GM12878 (cell line): ENCODE data around the gene CDC34. TPM values are rescaled to one million over a fixed set of nuclear protein-coding genes. Genes with fewer than 3 reads are reported as not detected.
A peak's percentile ranks its signal among the peaks of the same experiment; 100 is the strongest.

Experiments
- BACH1 ChIP-seq: fragments of 450-650 bp; IDR thresholded peaks from 2 replicates; pipeline ENCODE4 v1.6.1; 2017; ENCODE audit warnings: mild to moderate bottlenecking, borderline replicate concordance
- BCL11A ChIP-seq: IDR thresholded peaks from 2 replicates; pipeline ENCODE4 v1.6.1; 2011; ENCODE audit warnings: low read depth, low read length
- BMI1 ChIP-seq: fragments of 450-650 bp; IDR thresholded peaks from 2 replicates; pipeline ENCODE4 v1.6.1; 2016; ENCODE audit warnings: mild to moderate bottlenecking, moderate library complexity, borderline replicate concordance
- CHD2 ChIP-seq: IDR thresholded peaks from 2 replicates; pipeline ENCODE4 v1.6.1; 2011; ENCODE audit warnings: low read depth, low read length, improper control_type of control experiment, borderline replicate concordance
- CREM ChIP-seq: IDR thresholded peaks from 2 replicates; pipeline ENCODE4 v1.6.1; 2014; ENCODE audit warnings: antibody characterized with exemption, low read depth
- HCFC1 ChIP-seq: fragments of 150-350 bp; IDR thresholded peaks from 2 replicates; pipeline ENCODE4 v1.6.1; 2014; ENCODE audit warnings: low read length
- HDGF ChIP-seq: fragments of 450-650 bp; IDR thresholded peaks from 2 replicates; pipeline ENCODE4 v1.6.1; 2016; ENCODE audit warnings: antibody characterized with exemption
- IKZF2 ChIP-seq, 2 experiments: fragments of 450-650 bp; IDR thresholded peaks; 2 replicates each; pipeline ENCODE4 v1.6.1; 2017; ENCODE audit warnings: mild to moderate bottlenecking in 2 of 2, moderate library complexity in 2 of 2
- KDM1A ChIP-seq: fragments of 200-600 bp; sonication (generic); IDR thresholded peaks from 2 replicates; pipeline ENCODE4 v1.6.1; 2016; ENCODE audit warnings: borderline replicate concordance
- MEF2B ChIP-seq: fragments of 450-650 bp; IDR thresholded peaks from 2 replicates; pipeline ENCODE4 v1.6.1; 2018; ENCODE audit warnings: mild to moderate bottlenecking, moderate library complexity; ENCODE audit not compliant: partially characterized antibody, poor library complexity, severe bottlenecking
- NFYB ChIP-seq: IDR thresholded peaks from 2 replicates; pipeline ENCODE4 v1.6.1; 2011; ENCODE audit warnings: low read depth, mild to moderate bottlenecking, low read length, improper control_type of control experiment, moderate library complexity; ENCODE audit not compliant: insufficient read depth
- NR2C1 ChIP-seq: fragments of 450-650 bp; IDR thresholded peaks from 2 replicates; pipeline ENCODE4 v1.6.1; 2017; ENCODE audit warnings: antibody characterized with exemption, mild to moderate bottlenecking, moderate library complexity
- NR2F1 ChIP-seq: fragments of 450-650 bp; conservative IDR thresholded peaks from 2 replicates; pipeline ENCODE4 v1.6.1; 2017; ENCODE audit warnings: mild to moderate bottlenecking
- POLR2A ChIP-seq: IDR thresholded peaks from 2 replicates; pipeline ENCODE4 v1.6.1; 2011; ENCODE audit warnings: low read depth, mild to moderate bottlenecking, low read length
- POU2F2 ChIP-seq: IDR thresholded peaks from 3 replicates; pipeline ENCODE4 v1.6.1; 2011; ENCODE audit warnings: low read depth, mild to moderate bottlenecking, low read length, borderline replicate concordance
- SIX5 ChIP-seq: IDR thresholded peaks from 2 replicates; pipeline ENCODE4 v1.6.1; 2011; ENCODE audit warnings: mild to moderate bottlenecking, low read depth, low read length, moderate library complexity; ENCODE audit not compliant: severe bottlenecking
- SKIL ChIP-seq: fragments of 450-650 bp; IDR thresholded peaks from 2 replicates; pipeline ENCODE4 v1.6.1; 2017; ENCODE audit warnings: mild to moderate bottlenecking, low read depth, inconsistent platforms; ENCODE audit not compliant: poor library complexity, severe bottlenecking
- SUPT20H ChIP-seq: IDR thresholded peaks from 2 replicates; pipeline ENCODE4 v1.6.1; 2011; ENCODE audit warnings: low read depth, mild to moderate bottlenecking, low read length, moderate library complexity, borderline replicate concordance; ENCODE audit not compliant: control insufficient read depth
- TAF1 ChIP-seq: IDR thresholded peaks from 2 replicates; pipeline ENCODE4 v1.6.1; 2011; ENCODE audit warnings: mild to moderate bottlenecking, low read depth, low read length, borderline replicate concordance
- ZNF207 ChIP-seq: fragments of 450-650 bp; IDR thresholded peaks from 2 replicates; pipeline ENCODE4 v1.6.1; 2014; ENCODE audit warnings: antibody characterized with exemption, mild to moderate bottlenecking, borderline replicate concordance
- ZNF217 ChIP-seq: fragments of 450-650 bp; IDR thresholded peaks from 2 replicates; pipeline ENCODE4 v1.6.1; 2017; ENCODE audit warnings: antibody characterized with exemption, mild to moderate bottlenecking
- ZSCAN29 ChIP-seq: fragments of 450-650 bp; IDR thresholded peaks from 2 replicates; pipeline ENCODE4 v1.6.1; 2017; ENCODE audit warnings: mild to moderate bottlenecking, moderate library complexity
- polyA plus RNA-seq, 11 experiments: library from polyadenylated mRNA; depleted of rRNA in 4 of 11; unstranded in 6 of 11; stranded (reverse) in 5 of 11; fragments of >200 nt; fragmentation: Nextera tagmentation in 4 of 11; fragmentation: Illumina TruSeq in 1 of 11; extraction: Ambion mirVana in 4 of 11; extraction: Trizol in 1 of 11; gene quantifications; 1 replicate in 1 of 11; 2 replicates in 10 of 11; pipeline versions ENCODE4 v1.2.1 to v1.2.3, GENCODE V29; 2011 to 2016; ENCODE audit warnings: inconsistent platforms in 2 of 11, missing spikeins in 2 of 11, low read depth in 1 of 11
- total RNA-seq, 4 experiments: library from RNA; depleted of rRNA in 3 of 4; stranded (reverse); fragments of >200 nt in 3 of 4; fragmentation: Illumina TruSeq in 1 of 4; extraction: Trizol in 1 of 4; gene quantifications; 2 replicates each; pipeline versions ENCODE4 v1.2.1 to v1.2.3, GENCODE V29; 2013 to 2021
- TF ChIP-seq, protein P1 (sequence below): fragments of 450-650 bp; IDR thresholded peaks from 2 replicates; pipeline ENCODE4 v1.6.1; 2017; ENCODE audit warnings: mild to moderate bottlenecking, moderate library complexity
- TF ChIP-seq, protein P2 (sequence below): IDR thresholded peaks from 2 replicates; pipeline ENCODE4 v1.6.1; 2011; ENCODE audit warnings: borderline replicate concordance, low read depth, mild to moderate bottlenecking, moderate library complexity, low read length; ENCODE audit not compliant: insufficient read depth, poor library complexity, severe bottlenecking

Gene CDC34
- total and polyA plus RNA-seq, 10 of the 15 experiments (the other 5 are each of a cell fraction or from before 2014, with no cell fraction given), result 0.31 to 48.9 (median 28.5) TPM

- TF ChIP-seq HDGF (no peak; the same call in 1 of the 2 replicates), POLR2A (peak; percentile 67), NFYB (no peak), ZNF207 (peak; percentile 82), ZNF217 (peak; percentile 67), CREM (0 out of 2 replicates have a peak, but pooled peaks have one; percentile 32), POU2F2 (no peak), NR2F1 (peak; percentile 79; the same call in 1 of the 2 replicates), KDM1A (no peak), SIX5 (peak; percentile 78), MEF2B (no peak), HCFC1 (peak; percentile 86), BCL11A (no peak), SUPT20H (no peak), BACH1 (peak; percentile 43; the same call in 1 of the 2 replicates), TAF1 (peak; percentile 70; the same call in 1 of the 2 replicates), BMI1 (no peak), SKIL (no peak), IKZF2 (IDR thresholded peaks at IDR 0.05) (peak in 1 of 2 experiments; percentile 33; a peak in 1 of 4 replicates), NR2C1 (peak; percentile 37; the same call in 1 of the 2 replicates), CHD2 (0 out of 2 replicates have a peak, but pooled peaks have one; percentile 22), ZSCAN29 (no peak)
- TF ChIP-seq, protein P1, sequence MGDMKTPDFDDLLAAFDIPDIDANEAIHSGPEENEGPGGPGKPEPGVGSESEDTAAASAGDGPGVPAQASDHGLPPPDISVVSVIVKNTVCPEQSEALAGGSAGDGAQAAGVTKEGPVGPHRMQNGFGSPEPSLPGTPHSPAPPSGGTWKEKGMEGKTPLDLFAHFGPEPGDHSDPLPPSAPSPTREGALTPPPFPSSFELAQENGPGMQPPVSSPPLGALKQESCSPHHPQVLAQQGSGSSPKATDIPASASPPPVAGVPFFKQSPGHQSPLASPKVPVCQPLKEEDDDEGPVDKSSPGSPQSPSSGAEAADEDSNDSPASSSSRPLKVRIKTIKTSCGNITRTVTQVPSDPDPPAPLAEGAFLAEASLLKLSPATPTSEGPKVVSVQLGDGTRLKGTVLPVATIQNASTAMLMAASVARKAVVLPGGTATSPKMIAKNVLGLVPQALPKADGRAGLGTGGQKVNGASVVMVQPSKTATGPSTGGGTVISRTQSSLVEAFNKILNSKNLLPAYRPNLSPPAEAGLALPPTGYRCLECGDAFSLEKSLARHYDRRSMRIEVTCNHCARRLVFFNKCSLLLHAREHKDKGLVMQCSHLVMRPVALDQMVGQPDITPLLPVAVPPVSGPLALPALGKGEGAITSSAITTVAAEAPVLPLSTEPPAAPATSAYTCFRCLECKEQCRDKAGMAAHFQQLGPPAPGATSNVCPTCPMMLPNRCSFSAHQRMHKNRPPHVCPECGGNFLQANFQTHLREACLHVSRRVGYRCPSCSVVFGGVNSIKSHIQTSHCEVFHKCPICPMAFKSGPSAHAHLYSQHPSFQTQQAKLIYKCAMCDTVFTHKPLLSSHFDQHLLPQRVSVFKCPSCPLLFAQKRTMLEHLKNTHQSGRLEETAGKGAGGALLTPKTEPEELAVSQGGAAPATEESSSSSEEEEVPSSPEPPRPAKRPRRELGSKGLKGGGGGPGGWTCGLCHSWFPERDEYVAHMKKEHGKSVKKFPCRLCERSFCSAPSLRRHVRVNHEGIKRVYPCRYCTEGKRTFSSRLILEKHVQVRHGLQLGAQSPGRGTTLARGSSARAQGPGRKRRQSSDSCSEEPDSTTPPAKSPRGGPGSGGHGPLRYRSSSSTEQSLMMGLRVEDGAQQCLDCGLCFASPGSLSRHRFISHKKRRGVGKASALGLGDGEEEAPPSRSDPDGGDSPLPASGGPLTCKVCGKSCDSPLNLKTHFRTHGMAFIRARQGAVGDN, result peak; percentile 40; the same call in 1 of the 2 replicates
- TF ChIP-seq, protein P2, sequence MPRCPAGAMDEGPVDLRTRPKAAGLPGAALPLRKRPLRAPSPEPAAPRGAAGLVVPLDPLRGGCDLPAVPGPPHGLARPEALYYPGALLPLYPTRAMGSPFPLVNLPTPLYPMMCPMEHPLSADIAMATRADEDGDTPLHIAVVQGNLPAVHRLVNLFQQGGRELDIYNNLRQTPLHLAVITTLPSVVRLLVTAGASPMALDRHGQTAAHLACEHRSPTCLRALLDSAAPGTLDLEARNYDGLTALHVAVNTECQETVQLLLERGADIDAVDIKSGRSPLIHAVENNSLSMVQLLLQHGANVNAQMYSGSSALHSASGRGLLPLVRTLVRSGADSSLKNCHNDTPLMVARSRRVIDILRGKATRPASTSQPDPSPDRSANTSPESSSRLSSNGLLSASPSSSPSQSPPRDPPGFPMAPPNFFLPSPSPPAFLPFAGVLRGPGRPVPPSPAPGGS, result no peak
Observed at GRCh38 chr19:531009-531752, 379 bp upstream of the CDC34 start (continued).
